Spleen (tissue), 11 donors: ENCODE measurements around the gene CACNB1. TPM values are rescaled to one million over a fixed set of nuclear protein-coding genes. Genes with fewer than 3 reads are reported as not detected.
"Not testable (repeated sequence)": the region's sequence is repeated elsewhere in the genome, so short reads cannot be mapped to it uniquely, and the experiment has no call there.

Source experiments
- DNase-seq: peaks from one replicate; pipeline ENCODE4 v3.0.0-alpha.2; 2020
- H3K27ac ChIP-seq, 8 donors: fragments of 200-600 bp; sonication (generic) in 7 of 8; 1 replicate in 4 of 8; 2 replicates in 4 of 8; pipeline versions ENCODE4 v1.5.0 to v1.8.0; 2016 to 2021; ENCODE audit warnings: inconsistent platforms in 4 of 8, mild to moderate bottlenecking in 4 of 8, moderate library complexity in 1 of 8
- H3K27me3 ChIP-seq, 7 donors: fragments of 200-600 bp; sonication (generic) in 6 of 7; replicated peaks in 1 of 7; 1 replicate in 4 of 7; 2 replicates in 3 of 7; pipeline versions ENCODE4 v1.5.0 to v1.8.0; 2016 to 2021; ENCODE audit warnings: inconsistent platforms in 3 of 7, mild to moderate bottlenecking in 1 of 7
- H3K36me3 ChIP-seq, 6 donors: fragments of 200-600 bp; sonication (generic) in 5 of 6; 1 replicate in 4 of 6; 2 replicates in 2 of 6; pipeline versions ENCODE4 v1.5.0 to v1.8.0; 2016 to 2021; ENCODE audit warnings: inconsistent platforms in 2 of 6
- H3K4me1 ChIP-seq, 6 donors: fragments of 200-600 bp; sonication (generic) in 5 of 6; 1 replicate in 3 of 6; 2 replicates in 3 of 6; pipeline versions ENCODE4 v1.5.0 to v1.8.0; 2016 to 2021; ENCODE audit warnings: inconsistent platforms in 3 of 6
- H3K4me3 ChIP-seq, 8 donors: fragments of 200-600 bp; sonication (generic) in 7 of 8; 1 replicate in 4 of 8; 2 replicates in 4 of 8; pipeline versions ENCODE4 v1.5.0 to v1.8.0; 2016 to 2021; ENCODE audit warnings: inconsistent platforms in 4 of 8, mild to moderate bottlenecking in 4 of 8, moderate library complexity in 2 of 8
- H3K9me3 ChIP-seq, 8 donors: fragments of 200-600 bp; sonication (generic) in 7 of 8; 1 replicate in 4 of 8; 2 replicates in 4 of 8; pipeline versions ENCODE4 v1.5.0 to v1.8.0; 2016 to 2021; ENCODE audit warnings: inconsistent platforms in 4 of 8
- CTCF ChIP-seq, 11 experiments: fragments of 200-600 bp in 7 of 11; fragments of 450-650 bp in 4 of 11; sonication (generic) in 4 of 11; IDR thresholded peaks in 8 of 11; conservative IDR thresholded peaks in 3 of 11; 1 replicate in 7 of 11; 2 replicates in 4 of 11; pipeline versions ENCODE4 v1.4.0 to v1.8.0; 2016 to 2021; ENCODE audit warnings: antibody characterized with exemption in 11 of 11, inconsistent platforms in 4 of 11, mild to moderate bottlenecking in 1 of 11
- POLR2A ChIP-seq, 3 donors: fragments of 450-650 bp; IDR thresholded peaks; one replicate each; pipeline ENCODE4 v1.5.1; 2017; ENCODE audit warnings: antibody characterized with exemption in 3 of 3, mild to moderate bottlenecking in 1 of 3
- POLR2AphosphoS5 ChIP-seq, 3 donors: sonication (generic); formaldehyde crosslinking; IDR thresholded peaks; one replicate each; pipeline ENCODE4 v1.5.1; 2017; ENCODE audit warnings: antibody characterized with exemption in 3 of 3
- WGBS, 5 donors: extraction: QIAGEN DNeasy Blood & Tissue Kit in 3 of 5; methylation state at CpG; one replicate each; pipeline versions ENCODE4 v1.1.5 to v1.1.7; 2013 to 2018; 5-methylcytosine and 5-hydroxymethylcytosine counted together
- intact Hi-C: fragments of 100-400 bp; cut with DNase I; formaldehyde crosslinking; loops from one replicate; pipeline ENCODE4 v1.15.0; 2023; ENCODE audit warnings: low total_unique reads
- polyA plus RNA-seq, 3 donors: library from polyadenylated mRNA; stranded (reverse); fragments of 200-250 nt; gene quantifications; one replicate each; pipeline ENCODE4 v1.2.1, GENCODE V29; 2013
- total RNA-seq, 7 donors: library from RNA; depleted of rRNA in 3 of 7; stranded (reverse); fragments of >200 nt in 3 of 7; fragmentation: NEBNext Ultra II Directional in 4 of 7; extraction: Animal tissue kit (Norgen Biotek cat#: 25700) in 4 of 7; gene quantifications; one replicate each; pipeline versions ENCODE4 v1.1.0 to v1.2.1, GENCODE V29; 2016 to 2021
- donor health status: healthy with polysubstance abuse.
- donor health status: DM: no; HTN: no; CAD: no; lungs with moderate emphysema.
- donor health status: DM: no; HTN: no; CAD: no.
- donor health status: Bipolar disorder and iron deficiency.
- donor health status: healthy.
- donor health status: DM: no; HTN: no; CAD: no.
- donor health status: DM: yes; HTN: yes; CAD: no.

The CACNB1 gene
- total and polyA plus RNA-seq, 10 donors = 2.0 to 11.9 (median 6.7) TPM

- H3K4me3 ChIP-seq = no peak overlapping the region
- no peak for DNase-seq
- H3K36me3 ChIP-seq = no peaks in the 10 kb centered on the region
- no peak for TF ChIP-seq CTCF (IDR thresholded peaks at IDR 0.05 in 8 of 11, conservative IDR thresholded peaks at IDR 0.05 in 3 of 11)
- no peak for TF ChIP-seq POLR2AphosphoS5 (IDR thresholded peaks at IDR 0.05)
- no peak for TF ChIP-seq POLR2A (IDR thresholded peaks at IDR 0.05)
- WGBS, 5 donors = 55 to 74% (median 68%) methylated on average over 14 of the region's 14 CpGs
- H3K27ac ChIP-seq = no peak overlapping the region
- H3K27me3 ChIP-seq = peaks cover 0 to 51% (median 15%) of the 10 kb centered on the region in 7 donors
- intact Hi-C loops = no loop called here
- H3K9me3 ChIP-seq = peaks cover 0 to 4% (median 0%) of the 10 kb centered on the region in 8 donors
- H3K4me1 ChIP-seq = peaks cover 13 to 43% (median 35%) of the 10 kb centered on the region in 6 donors
Measured at GRCh38 chr17:39169101-39169500, 28.4 kb downstream of the CACNB1 start.

- intact Hi-C loops, H3K4me3 ChIP-seq, DNase-seq, H3K27ac ChIP-seq, H3K36me3 ChIP-seq, H3K9me3 ChIP-seq: not testable (repeated sequence)
- H3K27me3 ChIP-seq = peaks cover 0 to 45% (median 15%) of the 10 kb centered on the region in 7 donors
- 92 to 97% (median 96%) methylated on average over 10 of the region's 10 CpGs for WGBS, 5 donors
- H3K4me1 ChIP-seq = peaks cover 13 to 44% (median 37%) of the 10 kb centered on the region in 6 donors
Measured at GRCh38 chr17:39168503-39168902, 29.0 kb downstream of the CACNB1 start.

GRCh38 chr17:39167476-39167875 lies 30.0 kb downstream of the CACNB1 start:
- no peak for DNase-seq
- intact Hi-C loops = no loop called here
- H3K27me3 ChIP-seq = peaks cover 0 to 36% (median 15%) of the 10 kb centered on the region in 7 donors
- H3K9me3 ChIP-seq = peaks cover 0 to 4% (median 0%) of the 10 kb centered on the region in 8 donors
- no peak overlapping the region for H3K4me3 ChIP-seq
- no peaks in the 10 kb centered on the region for H3K36me3 ChIP-seq
- peak in 1 of 3 donors; percentile 8 for TF ChIP-seq POLR2AphosphoS5 (IDR thresholded peaks at IDR 0.05)
- TF ChIP-seq CTCF (IDR thresholded peaks at IDR 0.05 in 8 of 11, conservative IDR thresholded peaks at IDR 0.05 in 3 of 11) = no peak
- TF ChIP-seq POLR2A (IDR thresholded peaks at IDR 0.05) = no peak
- peaks cover 13 to 44% (median 37%) of the 10 kb centered on the region in 6 donors for H3K4me1 ChIP-seq
- WGBS, 5 donors = 2 to 16% (median 12%) methylated on average over 2 of the region's 2 CpGs
- H3K27ac ChIP-seq = peak overlapping the region in 2 of 8 donors; percentile 26 to 32

- no peak for DNase-seq
- Histone ChIP-seq H3K4me3 (no peak overlapping the region), H3K36me3 (no peaks in the 10 kb centered on the region), H3K4me1 (peaks cover 13 to 44% (median 37%) of the 10 kb centered on the region in 6 donors), H3K9me3 (peaks cover 0 to 4% (median 0%) of the 10 kb centered on the region in 8 donors), H3K27ac (peak overlapping the region in 2 of 8 donors; percentile 3 to 17), H3K27me3 (peaks cover 0 to 36% (median 15%) of the 10 kb centered on the region in 7 donors)
- intact Hi-C loops = no loop called here
- WGBS, 5 donors = 41 to 52% (median 46%) methylated on average over 7 of the region's 7 CpGs
- TF ChIP-seq POLR2AphosphoS5 (IDR thresholded peaks at IDR 0.05) (no peak), CTCF (IDR thresholded peaks at IDR 0.05 in 8 of 11, conservative IDR thresholded peaks at IDR 0.05 in 3 of 11) (no peak)
Measured at GRCh38 chr17:39166437-39167335, 30.8 kb downstream of the CACNB1 start.
